GM12873 (cell line): ENCODE results near the gene SPATA33.

Experiments
- CTCF ChIP-seq: IDR thresholded peaks from 2 replicates; pipeline ENCODE4 v1.5.1; 2012; ENCODE audit warnings: low read depth, mild to moderate bottlenecking, moderate library complexity, low read length, control low read depth; ENCODE audit not compliant: insufficient read depth; ENCODE audit errors: missing control alignments

Gene SPATA33

GRCh38 chr16:89657442-89658220 lies at the start of gene SPATA33, which contains the start of gene CHMP1A:
Gene SPATA33, plus strand, starts transcription at chr16:89657836. Its CDS starts 76 bp downstream, at chr16:89657912.
Gene CHMP1A, minus strand, starts transcription at chr16:89657708. Its CDS starts 120 bp downstream, at chr16:89657588.
- TF ChIP-seq CTCF = no peak

- TF ChIP-seq CTCF = no peak
These were observed 49.5 kb upstream of the SPATA33 start for GRCh38 chr16:89607937-89608740.

GRCh38 chr16:89610108-89610453 lies 47.6 kb upstream of the SPATA33 start:
- no peak for TF ChIP-seq CTCF

GRCh38 chr16:89612415-89613166 lies 45.0 kb upstream of the SPATA33 start:
- TF ChIP-seq CTCF = no peak

GRCh38 chr16:89613231-89613953 lies 44.2 kb upstream of the SPATA33 start, which contains the start of gene DPEP1:
Gene DPEP1, plus strand, starts transcription at chr16:89613642. Its CDS starts 16,769 bp downstream, at chr16:89630411.
- TF ChIP-seq CTCF = no peak

GRCh38 chr16:89613954-89614459 lies 43.6 kb upstream of the SPATA33 start:
- TF ChIP-seq CTCF = no peak
